SK-N-SH (cell line): ENCODE data around the gene SUPV3L1. TPM values are rescaled to one million over a fixed set of nuclear protein-coding genes. Genes with fewer than 3 reads are reported as not detected.

Experiments used
- CTCF ChIA-PET: fragments of 300-600, 350-600 bp; formaldehyde crosslinking; extraction: SDS; loops from one replicate; lab custom pipeline; 2021; lab: Yijun Ruan, JAX
- POLR2A ChIA-PET: fragments of 350-600 bp; sonication (Branson Sonifier 250); formaldehyde crosslinking; extraction: SDS; loops from one replicate; lab custom pipeline; 2020; ENCODE audit warnings: antibody characterized with exemption, inconsistent platforms; lab: Yijun Ruan, JAX
- DNase-seq: peaks from one replicate; pipeline ENCODE4 v3.0.0; 2012
- H2AFZ ChIP-seq: fragments of 200-600 bp; sonication (generic); 2 replicates; pipeline ENCODE4 v1.8.1; 2016; ENCODE audit warnings: antibody characterized with exemption, mild to moderate bottlenecking, low read depth
- H3F3A ChIP-seq: fragments of 200-600 bp; sonication (generic); replicated peaks from 2 replicates; pipeline ENCODE3; 2016; ENCODE audit warnings: antibody characterized with exemption, mild to moderate bottlenecking; ENCODE audit not compliant: insufficient read depth
- H3K27ac ChIP-seq, 2 experiments: fragments of 200-500 bp in 1 of 2; fragments of 200-600 bp in 1 of 2; sonication (Bioruptor generic) in 1 of 2; sonication (generic), shearing (Covaris generic) in 1 of 2; 2 replicates each; pipeline versions ENCODE4 v1.5.1 to v1.6.1; 2014 to 2016; ENCODE audit warnings: low read depth in 2 of 2, inconsistent platforms in 1 of 2, low read length in 1 of 2, mild to moderate bottlenecking in 1 of 2, mixed read lengths in 1 of 2
- H3K27me3 ChIP-seq: fragments of 200-600 bp; sonication (generic), shearing (Covaris generic); 2 replicates; pipeline ENCODE4 v1.6.1; 2016; ENCODE audit warnings: mixed run types; ENCODE audit not compliant: insufficient read depth
- H3K36me3 ChIP-seq, 2 experiments: fragments of 200-500 bp in 1 of 2; fragments of 200-600 bp in 1 of 2; sonication (Bioruptor generic) in 1 of 2; sonication (generic) in 1 of 2; replicated peaks in 1 of 2; 2 replicates each; pipeline versions ENCODE3 to v1.5.1; 2014 to 2016; ENCODE audit warnings: low read length in 1 of 2, mild to moderate bottlenecking in 1 of 2; ENCODE audit not compliant: insufficient read depth in 2 of 2, control insufficient read depth in 1 of 2
- H3K4me1 ChIP-seq, 2 experiments: fragments of 200-500 bp in 1 of 2; fragments of 200-600 bp in 1 of 2; sonication (Bioruptor generic) in 1 of 2; sonication (generic), shearing (Covaris generic) in 1 of 2; 2 replicates each; pipeline versions ENCODE4 v1.5.1 to v1.6.1; 2014 to 2016; ENCODE audit warnings: low read depth in 1 of 2, low read length in 1 of 2, mixed run types in 1 of 2; ENCODE audit not compliant: insufficient read depth in 2 of 2, control insufficient read depth in 1 of 2
- H3K4me2 ChIP-seq: fragments of 200-600 bp; sonication (generic), shearing (Covaris generic); 2 replicates; pipeline ENCODE4 v1.6.1; 2017; ENCODE audit warnings: mixed run types
- H3K4me3 ChIP-seq, 2 experiments: fragments of 200-500 bp in 1 of 2; fragments of 200-600 bp in 1 of 2; sonication (Bioruptor generic) in 1 of 2; sonication (generic), shearing (Covaris generic) in 1 of 2; 2 replicates each; pipeline versions ENCODE4 v1.5.1 to v1.8.1; 2014 to 2016; ENCODE audit warnings: low read depth in 2 of 2, inconsistent platforms in 1 of 2, low read length in 1 of 2, mild to moderate bottlenecking in 1 of 2, mixed read lengths in 1 of 2, moderate library complexity in 1 of 2
- H3K79me2 ChIP-seq: fragments of 200-600 bp; sonication (generic); 2 replicates; pipeline ENCODE4 v1.8.1; 2017; ENCODE audit warnings: mild to moderate bottlenecking; ENCODE audit not compliant: insufficient read depth
- H3K9ac ChIP-seq: fragments of 200-600 bp; sonication (generic); 2 replicates; pipeline ENCODE4 v1.6.1; 2017; ENCODE audit warnings: mixed run types
- H3K9me2 ChIP-seq: fragments of 200-600 bp; sonication (generic); 2 replicates; pipeline ENCODE4 v1.6.1; 2017; ENCODE audit warnings: mixed run types
- H3K9me3 ChIP-seq: fragments of 200-600 bp; sonication (generic); 2 replicates; pipeline ENCODE4 v1.6.1; 2017; ENCODE audit warnings: mixed run types, mild to moderate bottlenecking, moderate library complexity
- H4K20me1 ChIP-seq: fragments of 200-600 bp; sonication (generic); 2 replicates; pipeline ENCODE4 v1.6.1; 2017; ENCODE audit warnings: mild to moderate bottlenecking, mixed run types; ENCODE audit not compliant: insufficient read depth
- ELF1 ChIP-seq: IDR thresholded peaks from 2 replicates; pipeline ENCODE4 v1.4.0; 2012
- EP300 ChIP-seq, 2 experiments: IDR thresholded peaks; 2 replicates each; pipeline versions ENCODE4 v1.4.0 to v1.6.1; 2012; ENCODE audit warnings: borderline replicate concordance in 1 of 2, low read depth in 1 of 2, low read length in 1 of 2
- EZH2phosphoT487 ChIP-seq: fragments of 200-600 bp; sonication (generic); IDR thresholded peaks from 2 replicates; pipeline ENCODE4 v1.6.1; 2017; ENCODE audit warnings: low read depth, mixed run types, mild to moderate bottlenecking, antibody characterized with exemption, moderate library complexity, borderline replicate concordance
- FOSL2 ChIP-seq: IDR thresholded peaks from 2 replicates; pipeline ENCODE4 v1.4.0; 2012; ENCODE audit warnings: low read depth, mild to moderate bottlenecking, moderate library complexity, borderline replicate concordance
- FOXJ3 ChIP-seq: sonication (generic); formaldehyde crosslinking; IDR thresholded peaks from 2 replicates; pipeline ENCODE4 v1.5.1; 2020; ENCODE audit warnings: mild to moderate bottlenecking, missing genetic modification reagents
- FOXM1 ChIP-seq: IDR thresholded peaks from 2 replicates; pipeline ENCODE4 v1.4.0; 2012; ENCODE audit warnings: low read depth, mild to moderate bottlenecking
- GABPA ChIP-seq: IDR thresholded peaks from 2 replicates; pipeline ENCODE4 v1.4.0; 2012; ENCODE audit warnings: low read depth, mild to moderate bottlenecking
- GATA2 ChIP-seq: sonication (generic); formaldehyde crosslinking; IDR thresholded peaks from 2 replicates; pipeline ENCODE4 v1.5.0; 2020; ENCODE audit warnings: mild to moderate bottlenecking, missing genetic modification reagents
- JUND ChIP-seq: IDR thresholded peaks from 2 replicates; pipeline ENCODE4 v1.4.0; 2012
- MAX ChIP-seq: IDR thresholded peaks from 2 replicates; pipeline ENCODE4 v1.4.0; 2012; ENCODE audit warnings: low read depth
- MEF2A ChIP-seq: IDR thresholded peaks from 2 replicates; pipeline ENCODE4 v1.4.0; 2012; ENCODE audit warnings: low read depth, borderline replicate concordance
- MXI1 ChIP-seq: IDR thresholded peaks from 2 replicates; pipeline ENCODE4 v1.6.1; 2012; ENCODE audit warnings: mild to moderate bottlenecking, low read depth, low read length, improper control_type of control experiment
- NFIC ChIP-seq: IDR thresholded peaks from 2 replicates; pipeline ENCODE4 v1.4.0; 2012; ENCODE audit warnings: borderline replicate concordance
- NRF1 ChIP-seq: IDR thresholded peaks from 2 replicates; pipeline ENCODE4 v1.6.1; 2012; ENCODE audit warnings: low read depth, mild to moderate bottlenecking, low read length
- PBX3 ChIP-seq: IDR thresholded peaks from 2 replicates; pipeline ENCODE4; 2012
- POLR2AphosphoS5 ChIP-seq: IDR thresholded peaks from 2 replicates; pipeline ENCODE4 v1.6.1; 2012; ENCODE audit warnings: low read depth, low read length
- RAD21 ChIP-seq: IDR thresholded peaks from 2 replicates; pipeline ENCODE4 v1.6.1; 2012; ENCODE audit warnings: mild to moderate bottlenecking, low read length
- RCOR1 ChIP-seq: fragments of 150-350 bp; IDR thresholded peaks from 2 replicates; pipeline ENCODE4 v1.6.1; 2017; ENCODE audit warnings: antibody characterized with exemption, low read length
- RXRA ChIP-seq: IDR thresholded peaks from 2 replicates; pipeline ENCODE4 v1.4.0; 2012; ENCODE audit warnings: low read depth, mild to moderate bottlenecking, borderline replicate concordance
- SIN3A ChIP-seq: IDR thresholded peaks from 2 replicates; pipeline ENCODE4 v1.6.1; 2012; ENCODE audit warnings: low read depth, mild to moderate bottlenecking, low read length, moderate library complexity, borderline replicate concordance
- SMC3 ChIP-seq: IDR thresholded peaks from 2 replicates; pipeline ENCODE4 v1.6.1; 2012; ENCODE audit warnings: low read depth, low read length, improper control_type of control experiment
- TAF1 ChIP-seq: IDR thresholded peaks from 2 replicates; pipeline ENCODE4 v1.6.1; 2012; ENCODE audit warnings: low read depth, mild to moderate bottlenecking, low read length, moderate library complexity, borderline replicate concordance
- TCF12 ChIP-seq: IDR thresholded peaks from 2 replicates; pipeline ENCODE4 v1.4.0; 2012
- TEAD4 ChIP-seq: IDR thresholded peaks from 2 replicates; pipeline ENCODE4 v1.4.0; 2012; ENCODE audit warnings: mild to moderate bottlenecking, borderline replicate concordance; ENCODE audit not compliant: insufficient read depth
- USF1 ChIP-seq: IDR thresholded peaks from 2 replicates; pipeline ENCODE4 v1.4.0; 2012; ENCODE audit warnings: low read depth, borderline replicate concordance
- USF2 ChIP-seq: fragments of 150-350 bp; IDR thresholded peaks from 2 replicates; pipeline ENCODE4 v1.6.1; 2017; ENCODE audit warnings: antibody characterized with exemption, low read length, low read depth, borderline replicate concordance
- YY1 ChIP-seq: IDR thresholded peaks from 2 replicates; pipeline ENCODE4 v1.4.0; 2012; ENCODE audit warnings: low read depth, mild to moderate bottlenecking
- ZBTB33 ChIP-seq: IDR thresholded peaks from 2 replicates; pipeline ENCODE4 v1.4.0; 2012; ENCODE audit warnings: low read depth, borderline replicate concordance
- WGBS: methylation state at CpG from one replicate; pipeline ENCODE4 v1.1.6; 2017; ENCODE audit warnings: low lambda C conversion rate; 5-methylcytosine and 5-hydroxymethylcytosine counted together
- polyA plus RNA-seq, 3 experiments: library from polyadenylated mRNA; depleted of rRNA; stranded (reverse); fragments of >200 nt; gene quantifications; 2 replicates each; pipeline ENCODE4 v1.2.3, GENCODE V29; 2012

SUPV3L1 gene
- polyA plus RNA-seq (2012; rRNA removed) = 19.8 and 26.7 TPM in 2 replicates
- polyA plus RNA-seq (2012; cell fraction: cytosol; rRNA removed) = 20.8 and 23.5 TPM in 2 replicates
- 30.0 and 43.3 TPM in 2 replicates for polyA plus RNA-seq (2012; cell fraction: nucleus; rRNA removed)

GRCh38 chr10:69179743-69180524, at the start of gene SUPV3L1:
TSS of gene SUPV3L1 (plus strand) at chr10:69180234. CDS start at chr10:69180292, 58 bp downstream.
- 1% methylated on average over 41 of the region's 44 CpGs for WGBS
- Histone ChIP-seq H3K4me2 (peak within 1 kb of the TSS; percentile 82), H3K36me3 (peaks cover 3 to 4% of the 10 kb centered on the region in 2 experiments), H2AFZ (peak within 1 kb of the TSS; percentile 58), H3K9me2 (no peaks in the 10 kb centered on the region), H3K9ac (peak within 1 kb of the TSS; percentile 91), H4K20me1 (no peaks in the 10 kb centered on the region), H3K4me1 (peaks cover 0 to 9% of the 10 kb centered on the region in 2 experiments; a peak in 2 of 4 replicates), H3K4me3 (peak within 1 kb of the TSS; percentile 84 to 95), H3K27ac (peak within 1 kb of the TSS; percentile 88 to 98), H3K79me2 (peaks cover 49% of the 10 kb centered on the region), H3K9me3 (no peaks in the 10 kb centered on the region), H3F3A (no peaks in the 10 kb centered on the region), H3K27me3 (no peaks in the 10 kb centered on the region)
- CTCF ChIA-PET = no interaction called here
- POLR2A ChIA-PET = interaction anchor here (1.0 to 1.4 kb wide), 2 partner anchors 29 to 224 kb away, joined by 4 read pairs; partner anchors contain the start of gene DDX21
- peak; percentile 93 for DNase-seq
- TF ChIP-seq PBX3 = no peak
- TF ChIP-seq RAD21 = no peak
- no peak for TF ChIP-seq EP300 (IDR thresholded peaks at IDR 0.05; ENCODE audit: borderline replicate concordance in 1 of 2, low read depth in 1 of 2, low read length in 1 of 2)
- no peak for TF ChIP-seq RXRA
- peak; percentile 49; the same call in 1 of the 2 replicates for TF ChIP-seq TAF1
- TF ChIP-seq NRF1 = peak; percentile 60
- no peak for TF ChIP-seq TEAD4
- TF ChIP-seq SIN3A = peak; percentile 97
- TF ChIP-seq ELF1 = 0 out of 2 replicates have a peak, but pooled peaks have one; percentile 41
- peak; percentile 94 for TF ChIP-seq USF2
- no peak for TF ChIP-seq FOXM1
- no peak for TF ChIP-seq FOSL2
- no peak for TF ChIP-seq MEF2A
- no peak for TF ChIP-seq GABPA
- peak; percentile 71 for TF ChIP-seq POLR2AphosphoS5
- TF ChIP-seq JUND = peak; percentile 4; the same call in 1 of the 2 replicates
- peak; percentile 100 for TF ChIP-seq MXI1
- TF ChIP-seq ZBTB33 = no peak
- TF ChIP-seq RCOR1 = no peak
- no peak for TF ChIP-seq FOXJ3
- peak; percentile 98 for TF ChIP-seq USF1
- no peak for TF ChIP-seq YY1
- TF ChIP-seq NFIC = no peak
- TF ChIP-seq SMC3 = no peak
- peak; percentile 100 for TF ChIP-seq MAX
- TF ChIP-seq TCF12 = no peak
- TF ChIP-seq EZH2phosphoT487 = no peak
- no peak for TF ChIP-seq GATA2 (CRISPR knock-in tag)
